ENCODE measurements around the gene DNMT3A. TPM values are rescaled to one million over a fixed set of nuclear protein-coding genes. Genes with fewer than 3 reads are reported as not detected.

DNMT3A gene
- total and polyA plus RNA-seq, 10 donors = 9.0 to 64.6 (median 33.2) TPM

GRCh38 chr2:25240636-25241035 is 101.1 kb downstream of the DNMT3A start:
- Histone ChIP-seq H3K27ac (no peak overlapping the region), H3K27me3 (replicated peaks in 1 of 7) (no peaks in the 10 kb centered on the region), H3K4me1 (peaks cover 0 to 8% (median 0%) of the 10 kb centered on the region in 6 donors), H3K4me3 (no peak overlapping the region), H3K36me3 (peaks cover 3 to 100% (median 96%) of the 10 kb centered on the region in 6 donors), H3K9me3 (no peaks in the 10 kb centered on the region)
- intact Hi-C loops (cut with DNase I; ENCODE audit: low total_unique reads) = no loop called here
- TF ChIP-seq POLR2AphosphoS5 (IDR thresholded peaks at IDR 0.05) = no peak
- TF ChIP-seq POLR2A (IDR thresholded peaks at IDR 0.05) = no peak
- TF ChIP-seq CTCF (IDR thresholded peaks at IDR 0.05 in 8 of 11, conservative IDR thresholded peaks at IDR 0.05 in 3 of 11) = no peak
- 72 to 91% (median 79%) methylated on average over 9 of the region's 9 CpGs for WGBS, 5 donors
- DNase-seq = no peak

GRCh38 chr2:25238920-25239319 is 102.8 kb downstream of the DNMT3A start:
- TF ChIP-seq CTCF (IDR thresholded peaks at IDR 0.05 in 8 of 11, conservative IDR thresholded peaks at IDR 0.05 in 3 of 11) (no peak), POLR2A (IDR thresholded peaks at IDR 0.05) (no peak), POLR2AphosphoS5 (IDR thresholded peaks at IDR 0.05) (no peak)
- Histone ChIP-seq H3K36me3 (peaks cover 8 to 100% (median 95%) of the 10 kb centered on the region in 6 donors), H3K27ac (no peak overlapping the region), H3K4me3 (no peak overlapping the region), H3K4me1 (peaks cover 0 to 8% (median 0%) of the 10 kb centered on the region in 6 donors), H3K27me3 (replicated peaks in 1 of 7) (no peaks in the 10 kb centered on the region), H3K9me3 (no peaks in the 10 kb centered on the region)
- intact Hi-C loops (cut with DNase I; ENCODE audit: low total_unique reads) = no loop called here
- DNase-seq = no peak
- WGBS, 5 donors = 80 to 94% (median 89%) methylated on average over 8 to 9 of the region's 9 CpGs

GRCh38 chr2:25237764-25238163 is 104.0 kb downstream of the DNMT3A start:
- H3K9me3 ChIP-seq = no peaks in the 10 kb centered on the region
- peaks cover 0 to 8% (median 0%) of the 10 kb centered on the region in 6 donors for H3K4me1 ChIP-seq
- no peak for TF ChIP-seq POLR2A (IDR thresholded peaks at IDR 0.05)
- no peak for TF ChIP-seq CTCF (IDR thresholded peaks at IDR 0.05 in 8 of 11, conservative IDR thresholded peaks at IDR 0.05 in 3 of 11)
- no peak for TF ChIP-seq POLR2AphosphoS5 (IDR thresholded peaks at IDR 0.05)
- no peak for DNase-seq
- H3K36me3 ChIP-seq = peaks cover 8 to 100% (median 95%) of the 10 kb centered on the region in 6 donors
- H3K27me3 ChIP-seq (replicated peaks in 1 of 7) = no peaks in the 10 kb centered on the region
- H3K4me3 ChIP-seq = no peak overlapping the region
- no peak overlapping the region for H3K27ac ChIP-seq
- intact Hi-C loops (cut with DNase I; ENCODE audit: low total_unique reads) = no loop called here
- WGBS, 5 donors = 86 to 98% (median 92%) methylated on average over 6 to 8 of the region's 8 CpGs

- 74 to 91% (median 84%) methylated on average over 8 of the region's 8 CpGs for WGBS, 5 donors
- Histone ChIP-seq H3K36me3 (peaks cover 8 to 100% (median 92%) of the 10 kb centered on the region in 6 donors), H3K9me3 (no peaks in the 10 kb centered on the region), H3K27me3 (replicated peaks in 1 of 7) (no peaks in the 10 kb centered on the region), H3K4me1 (peaks cover 0 to 8% (median 0%) of the 10 kb centered on the region in 6 donors), H3K27ac (no peak overlapping the region), H3K4me3 (no peak overlapping the region)
- intact Hi-C loops (cut with DNase I; ENCODE audit: low total_unique reads) = no loop called here
- DNase-seq = no peak
- TF ChIP-seq CTCF (IDR thresholded peaks at IDR 0.05 in 8 of 11, conservative IDR thresholded peaks at IDR 0.05 in 3 of 11) = no peak
- TF ChIP-seq POLR2AphosphoS5 (IDR thresholded peaks at IDR 0.05) = peak in 1 of 3 donors; percentile 37
Measured at GRCh38 chr2:25236736-25237135, 105.0 kb downstream of the DNMT3A start.
